Measurements from ENCODE around the gene NFAM1.

DNA sequence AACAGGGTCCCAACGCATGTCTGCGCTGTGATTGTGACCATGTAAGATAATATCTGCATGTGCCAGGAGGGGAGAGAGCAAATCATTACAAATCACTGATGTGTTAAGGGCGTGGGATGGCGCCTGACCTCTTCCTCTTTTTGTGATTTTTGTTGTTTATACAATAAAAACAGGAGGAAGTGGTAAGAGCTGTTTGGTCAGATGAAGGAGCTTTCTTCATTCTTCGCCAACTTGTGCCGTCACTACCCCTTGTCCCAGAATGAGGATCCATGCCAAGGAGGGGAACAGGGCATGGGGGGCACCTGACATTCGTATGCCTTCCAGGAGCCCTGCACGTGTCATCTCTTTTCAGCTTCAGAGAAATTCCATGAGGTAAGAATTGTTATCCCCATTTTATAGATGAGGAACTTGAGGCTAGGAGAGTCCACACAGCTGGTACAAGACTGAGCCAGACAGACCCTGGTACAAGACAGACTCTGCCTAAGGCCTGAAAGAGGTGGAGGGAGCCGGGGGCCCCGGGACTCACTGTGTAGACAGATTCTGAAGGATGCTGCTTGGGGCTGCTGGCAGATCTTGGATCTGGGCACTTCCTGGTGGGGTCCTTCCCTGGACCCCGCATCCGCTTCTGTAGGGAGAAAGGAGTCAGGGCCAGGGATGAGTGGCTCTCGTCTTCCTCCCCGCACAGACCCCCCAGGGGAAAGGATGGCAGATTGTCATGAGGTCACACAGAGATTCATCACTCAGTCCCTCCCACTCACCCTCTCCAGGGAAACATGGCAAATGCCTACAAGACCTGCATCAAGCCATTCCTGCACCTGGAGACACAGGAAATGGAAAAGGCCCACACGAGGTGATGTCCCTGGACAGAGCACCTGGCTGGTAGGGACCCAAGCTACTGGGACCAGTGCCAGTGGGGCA is 34.6 kb downstream of the NFAM1 start:
- TF ChIP-seq POLR2A (IDR thresholded peaks at IDR 0.05; ENCODE audit: low read length) (no peak), GATA1 (IDR thresholded peaks at IDR 0.05; ENCODE audit: low read depth, low read length) (no peak)

Data from erythroblast (primary cell).